ENCODE results near the gene FHOD3.

- TF ChIP-seq TAF1 (IDR thresholded peaks at IDR 0.05; ENCODE audit: low read depth, low read length): no peak
- TF ChIP-seq POLR2AphosphoS5 (IDR thresholded peaks at IDR 0.05; ENCODE audit: low read depth, low read length): no peak
- TF ChIP-seq POLR2A (IDR thresholded peaks at IDR 0.05; ENCODE audit: low read depth, low read length): no peak
- TF ChIP-seq POU2F2 (IDR thresholded peaks at IDR 0.05; ENCODE audit: low read depth, low read length): no peak
- no peak for TF ChIP-seq SPI1 (IDR thresholded peaks at IDR 0.05; ENCODE audit: low read depth, low read length)
- TF ChIP-seq PAX5 (IDR thresholded peaks at IDR 0.05; ENCODE audit: insufficient read depth, low read length, severe bottlenecking): no peak
These were observed 103.9 kb downstream of the FHOD3 start for GRCh38 chr18:36401462-36401861.

Measured in GM12891 (cell line).